ENCODE measurements around the gene TOPBP1.

Gene TOPBP1

DNA sequence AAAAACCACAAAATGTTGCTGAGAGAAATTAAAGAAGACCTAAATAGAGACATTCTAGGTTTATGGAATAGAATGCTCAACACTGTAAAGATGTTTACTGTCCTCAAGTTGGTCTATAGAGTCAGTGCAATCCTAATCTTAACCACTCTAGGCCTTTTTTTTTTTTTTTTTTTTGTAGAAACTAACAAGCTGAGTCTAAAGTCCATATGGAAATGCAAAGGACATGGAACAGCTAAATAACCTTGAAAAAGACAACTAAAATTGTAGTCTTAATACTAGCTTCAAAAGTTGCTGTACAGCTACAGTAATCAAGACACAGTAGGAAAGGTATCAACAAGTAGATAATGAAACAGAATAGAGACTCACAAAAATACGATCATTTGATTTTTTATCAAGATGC is 55.4 kb downstream of the TOPBP1 start:
- no peak for DNase-seq

DNA sequence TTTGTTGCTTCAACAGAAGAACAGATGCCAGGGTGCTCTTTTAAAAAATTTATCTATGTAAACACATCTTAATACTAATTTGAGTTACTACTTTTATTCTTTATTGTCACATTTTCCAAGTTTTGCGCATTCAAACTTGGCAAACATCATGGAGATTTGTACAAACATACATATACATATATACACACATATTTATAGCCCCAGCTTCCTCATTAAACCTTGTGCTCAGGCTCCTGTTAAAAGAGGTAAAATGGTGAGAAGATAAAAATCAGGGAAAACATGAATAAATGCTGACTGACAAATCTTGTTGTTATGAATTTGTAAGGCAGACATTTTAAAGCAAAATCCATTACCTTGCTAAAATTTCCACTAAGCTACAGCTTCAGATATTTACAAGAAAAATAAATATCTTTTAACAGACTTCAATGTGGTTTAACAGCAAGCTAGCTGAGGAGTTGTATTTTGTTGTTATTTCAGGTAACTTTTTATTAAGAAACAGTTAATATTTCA is 61.1 kb downstream of the TOPBP1 start:
- DNase-seq = no peak

DNA sequence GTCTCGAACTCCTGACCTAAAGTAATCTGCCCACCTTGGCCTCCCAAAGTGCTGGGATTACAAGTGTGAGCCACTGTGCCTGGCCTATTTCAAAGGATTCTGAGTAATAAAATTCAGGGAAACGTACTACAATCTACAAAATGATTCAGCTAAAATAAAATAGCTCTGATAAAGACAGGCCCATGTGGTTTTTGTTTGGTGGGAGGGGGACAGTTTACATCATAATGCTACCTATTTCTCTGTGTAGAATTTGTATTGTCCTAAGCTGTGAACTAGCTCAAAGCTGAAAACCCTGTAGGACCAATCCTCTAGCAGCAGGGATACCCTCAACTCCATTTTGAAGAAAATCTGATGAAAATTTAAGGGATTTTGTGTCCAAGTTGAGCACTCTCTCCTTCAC is 62.5 kb downstream of the TOPBP1 start:
- DNase-seq = no peak

DNA sequence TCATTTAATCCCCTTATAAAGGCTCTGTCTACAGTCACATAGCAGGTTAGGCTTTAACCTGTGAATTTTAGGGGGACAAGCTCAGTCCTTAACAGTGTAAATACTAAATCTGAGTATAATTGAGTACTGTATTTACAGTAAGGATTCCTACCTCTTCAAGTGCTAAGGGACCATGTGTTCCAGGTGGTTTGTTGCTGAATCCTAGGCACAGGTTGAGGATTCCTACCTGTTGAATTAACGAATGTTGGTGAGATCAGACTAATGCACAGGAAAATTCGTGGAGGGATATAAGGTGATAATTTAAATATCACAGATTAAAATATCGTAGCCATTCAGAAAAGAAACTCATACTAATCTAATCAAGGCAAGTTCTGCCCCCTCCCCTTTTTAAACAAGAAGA is 63.3 kb downstream of the TOPBP1 start:
- DNase-seq = no peak

DNA sequence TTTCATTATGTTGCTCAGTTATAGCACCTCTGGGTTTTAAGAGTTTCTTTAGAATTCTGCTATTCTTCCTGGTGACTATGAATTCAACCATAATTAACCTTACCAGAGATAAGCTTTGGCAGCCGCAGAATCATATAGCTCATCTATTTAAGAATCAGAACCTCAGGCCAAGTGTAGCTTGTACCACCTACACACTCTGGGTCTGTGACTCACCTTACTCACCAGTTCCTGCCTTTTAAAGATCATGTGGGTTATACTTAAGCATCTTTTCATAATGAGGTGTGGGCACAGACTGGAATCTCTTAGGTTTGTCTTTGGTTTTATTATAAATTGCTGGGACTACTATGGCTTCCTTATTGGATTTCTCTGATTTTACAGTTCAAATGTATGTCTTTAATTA is 66.4 kb downstream of the TOPBP1 start:
- DNase-seq = peak; percentile 37

DNA sequence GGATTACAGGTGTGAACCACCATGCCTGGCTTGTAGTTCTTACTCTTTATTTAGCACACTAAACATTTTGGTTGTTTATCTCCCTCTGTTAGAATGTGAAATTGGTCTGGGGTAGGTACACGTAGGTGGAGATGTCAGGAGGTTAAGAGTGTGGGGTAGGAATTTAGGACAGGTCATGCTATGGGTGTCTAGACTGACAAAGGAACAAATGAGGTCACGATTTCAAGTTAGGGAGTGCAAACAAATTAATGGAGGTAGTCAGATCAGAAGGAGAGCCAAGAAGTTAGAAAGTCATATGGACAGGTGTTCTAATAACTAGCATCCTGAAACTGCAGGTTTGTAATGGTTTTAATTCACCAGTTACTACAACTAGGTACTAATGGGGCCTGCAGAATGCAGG is 68.5 kb downstream of the TOPBP1 start:
- DNase-seq = no peak

DNA sequence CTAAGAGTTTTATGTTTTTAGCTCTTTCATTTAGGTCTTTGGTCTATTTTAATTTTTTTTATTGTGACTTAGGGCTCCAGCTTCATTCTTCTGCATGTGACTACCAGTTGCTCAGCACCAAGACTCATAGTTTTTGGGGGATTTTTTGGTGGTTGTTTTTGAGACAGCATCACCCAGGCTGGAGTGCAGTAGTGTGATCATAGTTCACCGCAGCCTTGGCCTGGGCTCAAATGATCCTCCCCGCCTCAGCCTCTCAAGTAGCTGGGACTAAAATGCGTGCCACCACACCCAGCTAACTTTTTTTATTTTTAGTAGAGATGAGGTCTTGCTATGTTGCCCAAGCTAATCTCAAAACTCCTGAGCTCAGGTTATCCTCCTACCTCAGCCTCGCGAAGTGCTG is 68.9 kb downstream of the TOPBP1 start:
- DNase-seq = no peak

DNA sequence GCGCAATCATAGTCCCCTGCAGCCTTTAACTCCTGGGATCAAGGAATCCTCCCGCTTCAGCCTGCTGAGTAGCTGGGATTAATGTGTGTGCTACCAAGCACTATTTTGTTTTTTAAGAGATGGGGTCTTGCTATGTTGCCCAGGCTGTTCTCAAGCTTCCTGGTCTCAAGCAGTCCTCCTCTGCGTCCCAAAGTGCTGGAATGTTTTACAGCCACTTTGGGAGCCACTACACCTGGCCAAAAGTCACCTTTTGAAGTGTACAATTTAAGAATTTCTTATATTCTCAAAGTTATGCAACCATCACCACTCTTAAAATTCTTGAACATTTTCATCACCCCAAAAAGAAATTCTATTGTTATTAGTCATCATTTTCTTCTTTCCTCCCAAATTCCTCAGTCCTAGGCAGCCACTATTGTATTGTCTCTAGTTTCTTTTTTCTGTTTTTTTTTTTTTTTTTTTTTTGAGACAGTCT is 70.4 kb downstream of the TOPBP1 start:
- DNase-seq = no peak

DNA sequence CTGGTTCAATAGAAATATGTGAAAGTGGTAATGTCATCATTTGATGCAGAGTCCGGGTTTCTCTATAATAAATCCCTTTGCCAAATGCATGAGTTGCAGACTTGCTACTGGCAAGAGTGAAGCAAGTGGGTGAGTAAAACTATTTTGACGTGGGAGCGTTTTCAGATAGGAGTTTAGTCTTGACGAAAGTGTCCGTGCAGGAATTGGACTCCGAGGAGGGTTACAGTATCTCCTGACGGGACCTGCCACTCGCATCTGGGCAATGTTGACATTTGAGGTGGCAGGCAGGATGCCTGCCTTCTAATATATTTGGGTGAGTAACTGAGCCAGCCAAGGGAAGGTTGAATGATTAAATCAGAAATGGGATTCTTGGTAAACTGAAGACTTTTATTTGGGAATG is 72.2 kb downstream of the TOPBP1 start:
- DNase-seq = no peak

DNA sequence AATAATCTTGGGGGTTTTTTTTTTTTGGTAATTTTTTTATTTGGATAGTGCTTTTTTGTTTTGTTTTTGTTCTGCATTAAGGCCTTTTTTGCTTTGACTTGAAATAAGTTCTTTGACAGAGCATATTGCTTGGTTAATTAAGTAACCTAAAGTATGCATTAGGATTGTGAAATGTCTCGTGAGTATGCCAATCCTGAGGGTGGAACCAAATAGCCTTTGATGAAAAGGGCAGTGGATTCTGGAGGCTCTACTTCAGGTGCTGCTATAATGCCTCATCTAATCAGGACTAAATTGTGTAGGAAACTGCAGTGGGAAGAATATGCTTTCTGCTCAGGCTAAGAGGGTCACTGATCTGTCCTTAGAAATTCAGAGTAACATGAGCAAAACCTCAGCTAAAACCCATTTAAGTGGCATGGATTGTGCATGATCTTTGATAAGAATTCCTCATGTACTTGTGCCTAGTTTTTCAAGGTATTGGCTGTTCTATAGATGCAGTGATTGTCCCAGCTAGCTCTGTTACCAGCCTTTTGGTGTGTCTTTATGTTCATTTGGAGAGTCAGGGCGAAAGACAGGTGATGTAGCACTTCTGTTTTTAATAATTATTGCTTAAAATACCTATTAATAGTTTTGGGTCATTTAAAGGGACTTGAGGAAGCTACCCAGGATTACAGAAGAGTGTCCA is 72.8 kb downstream of the TOPBP1 start:
- DNase-seq = no peak

DNA sequence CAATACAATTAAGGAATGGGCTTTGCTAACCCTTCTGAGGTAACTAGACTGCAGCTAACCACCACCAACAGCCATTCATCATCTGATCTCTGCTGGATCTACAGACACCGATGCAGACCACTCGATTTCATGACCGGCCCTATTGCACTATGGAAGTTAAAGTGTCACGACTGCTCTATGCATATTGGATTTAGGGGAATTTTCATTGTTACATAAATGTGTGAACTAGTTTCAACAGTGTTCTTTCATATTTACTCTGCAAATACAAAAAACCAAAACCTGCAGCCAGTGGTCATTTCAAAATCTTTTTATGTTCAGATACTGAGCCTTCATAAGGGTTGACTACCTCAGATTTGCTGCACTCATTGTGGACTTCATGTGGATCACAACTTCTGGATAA is 73.7 kb downstream of the TOPBP1 start:
- no peak for DNase-seq

DNA sequence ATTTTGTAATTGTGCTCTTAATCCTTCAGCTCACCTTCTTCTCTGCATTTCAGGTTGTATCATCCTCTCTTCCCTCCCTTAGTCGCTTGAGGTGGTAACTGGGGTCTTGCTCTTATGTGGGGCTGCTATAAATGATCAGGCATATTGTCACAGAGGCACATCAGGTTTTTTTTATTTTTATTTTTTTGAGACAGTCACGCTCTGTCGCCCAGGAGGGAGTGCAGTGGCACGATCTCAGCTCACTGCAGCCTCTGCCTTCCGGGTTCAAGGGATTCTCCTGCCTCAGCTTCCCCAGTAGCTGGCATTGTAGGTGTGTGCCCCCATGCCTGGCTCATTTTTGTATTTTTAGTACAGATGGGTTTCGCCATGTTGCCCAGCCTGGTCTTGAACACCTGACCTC is 78.3 kb downstream of the TOPBP1 start:
- no peak for DNase-seq

DNA sequence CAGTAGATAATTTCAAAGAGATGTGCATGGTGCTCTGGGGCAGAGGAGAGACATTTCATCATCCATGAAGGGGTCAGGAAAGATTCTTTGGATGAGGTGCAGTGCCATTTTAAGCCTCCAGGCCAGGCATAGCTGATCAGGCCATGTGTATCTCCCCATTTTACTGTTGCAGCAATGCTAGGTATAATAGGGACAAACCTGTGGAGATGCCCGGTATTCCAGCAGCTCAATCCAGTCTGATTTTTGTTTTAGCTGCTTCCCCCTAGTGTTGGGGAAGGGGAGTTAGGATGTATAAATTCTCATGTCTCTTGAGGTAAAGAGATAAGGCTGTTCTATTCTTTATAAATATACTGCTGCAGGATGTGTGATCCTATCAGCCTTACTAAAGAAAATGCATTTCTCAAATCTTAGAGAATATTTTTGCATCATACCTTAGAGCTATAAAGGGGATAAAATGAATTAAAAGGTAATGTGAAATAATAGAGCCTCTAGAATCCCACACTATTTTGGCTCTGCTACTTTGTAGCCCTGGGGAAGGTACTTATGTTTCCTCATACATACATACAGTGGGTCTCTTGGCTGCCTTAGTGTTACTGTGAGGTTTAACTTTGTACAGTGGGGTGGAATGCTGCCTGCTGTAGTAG is 83.1 kb downstream of the TOPBP1 start:
- DNase-seq = no peak

DNA sequence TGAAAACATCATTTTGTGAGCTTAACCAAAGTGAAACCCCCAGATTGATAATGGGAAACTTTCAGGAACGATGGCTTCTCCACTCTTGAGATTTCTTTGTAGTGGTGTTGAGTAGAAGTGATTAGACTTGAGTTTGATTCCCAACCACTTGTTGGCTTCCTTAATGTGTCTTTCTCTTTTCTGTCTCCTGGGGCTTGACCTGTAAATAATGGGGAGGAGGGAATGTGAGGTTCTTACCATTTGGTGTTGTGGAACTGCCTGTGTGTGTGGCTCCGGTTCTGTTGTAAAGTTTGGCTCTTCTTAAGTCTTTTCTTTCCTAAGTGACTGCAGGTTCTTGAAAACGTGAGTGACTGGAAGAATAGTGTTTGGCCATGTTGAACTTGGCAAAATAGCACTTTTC is 85.6 kb downstream of the TOPBP1 start:
- no peak for DNase-seq

DNA sequence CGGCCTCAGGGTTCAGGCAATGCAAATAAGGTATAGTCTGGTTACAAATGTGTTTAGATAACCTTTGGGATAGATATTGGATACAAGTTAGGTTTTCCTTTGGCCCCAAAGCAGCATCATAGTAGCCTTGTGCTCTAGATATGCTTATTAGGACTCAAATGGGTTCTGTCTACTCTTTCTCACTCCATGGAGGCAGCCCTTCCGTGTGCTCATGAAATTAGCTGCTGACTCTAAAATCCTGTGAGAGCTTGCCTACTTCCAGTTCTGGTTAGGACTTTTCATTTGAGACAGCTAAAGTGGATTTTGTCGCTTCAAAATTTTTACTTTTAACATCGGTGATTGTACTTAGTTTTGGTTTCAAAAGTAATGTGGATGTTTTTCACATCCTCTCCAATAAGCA is 86.7 kb downstream of the TOPBP1 start:
- DNase-seq = no peak

DNA sequence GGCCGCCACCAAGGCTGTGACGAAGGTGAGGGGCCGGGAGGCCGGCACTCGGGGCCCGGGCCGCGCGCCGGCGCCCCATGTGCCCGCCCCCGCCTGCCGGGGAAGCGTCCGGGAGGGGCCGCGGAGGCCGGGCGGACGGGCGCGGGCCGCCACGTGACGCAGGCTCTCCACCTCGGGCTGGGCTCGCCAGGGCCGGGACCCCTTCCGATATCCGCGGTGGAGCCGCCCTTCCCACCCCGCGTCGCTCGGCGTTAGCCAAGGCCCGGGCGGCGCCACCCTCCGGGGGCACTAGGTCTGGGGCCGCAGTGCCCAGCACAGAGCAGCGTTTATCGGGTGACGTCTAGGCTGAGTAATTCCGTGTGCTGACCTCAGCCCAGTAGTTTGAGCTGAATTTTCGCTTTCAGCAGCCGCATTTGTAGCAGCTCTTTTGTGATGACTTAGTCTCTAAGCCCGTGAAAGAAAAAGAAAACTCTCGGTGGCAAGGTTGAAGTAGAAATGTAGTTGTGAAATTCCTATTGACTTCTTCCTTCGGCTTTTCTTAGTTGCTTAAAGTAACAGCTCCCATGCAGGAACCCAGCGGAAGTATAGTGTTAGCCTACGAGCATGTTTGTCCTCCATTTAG is 87.4 kb downstream of the TOPBP1 start:
- DNase-seq = peak; percentile 71

DNA sequence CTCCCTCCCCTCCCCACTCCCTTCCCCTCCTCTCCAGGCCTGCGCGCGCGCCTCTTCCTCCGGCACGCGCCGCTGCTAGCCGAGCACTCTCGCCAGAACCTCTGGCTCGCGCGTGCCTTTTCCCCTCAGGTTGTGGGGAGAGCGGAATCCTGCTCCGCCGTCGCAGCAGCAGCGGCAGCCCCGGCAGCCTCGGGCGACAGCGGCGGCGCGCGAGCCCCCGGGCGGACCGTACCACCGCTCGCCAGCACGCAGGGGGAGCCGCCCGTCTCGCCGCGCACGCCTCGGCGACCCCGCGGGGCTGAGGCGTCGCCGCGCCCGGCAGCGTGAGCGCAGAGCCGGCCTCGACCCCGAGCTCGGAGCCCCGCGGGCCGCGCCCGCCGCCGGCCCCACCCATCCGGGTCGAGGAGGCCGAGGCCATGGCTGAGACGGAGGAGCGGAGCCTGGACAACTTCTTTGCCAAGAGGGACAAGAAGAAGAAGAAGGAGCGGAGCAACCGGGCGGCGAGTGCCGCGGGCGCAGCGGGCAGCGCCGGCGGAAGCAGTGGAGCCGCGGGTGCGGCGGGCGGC is 88.0 kb downstream of the TOPBP1 start, which contains the start of gene CDV3:
Gene CDV3, plus strand, starts transcription at position 58 of the 566 bp plus-strand sequence. Its CDS starts 359 bp downstream, at position 417.
- DNase-seq = no peak

DNA sequence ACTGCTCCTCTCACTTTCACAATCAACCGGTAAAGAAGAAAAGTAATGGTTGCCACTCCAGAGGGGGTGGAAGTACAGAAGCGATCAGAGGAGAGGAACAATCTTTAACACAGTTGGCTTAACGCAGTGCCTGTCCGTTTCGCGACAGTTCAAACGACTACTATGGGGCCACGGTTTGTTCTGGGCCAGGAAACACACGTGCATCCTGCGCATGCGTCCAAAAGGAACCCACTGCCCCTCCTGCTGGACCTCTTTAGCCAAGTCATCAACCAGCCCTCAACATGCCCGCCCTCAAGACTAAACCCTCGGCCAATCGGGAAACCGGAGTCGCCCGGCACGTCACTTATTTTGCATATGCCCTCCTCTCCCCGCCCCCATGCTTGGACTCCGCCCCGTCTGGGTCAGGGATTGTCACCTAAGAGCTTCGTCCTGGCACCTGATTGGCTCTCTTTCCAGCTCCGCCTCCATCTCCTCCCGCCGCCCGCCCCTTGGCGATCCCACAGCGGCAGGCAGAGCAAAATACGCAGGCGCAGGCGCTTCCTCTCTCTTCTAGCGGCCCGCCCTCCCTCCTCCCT is 88.6 kb downstream of the TOPBP1 start:
- peak; percentile 100 for DNase-seq

DNA sequence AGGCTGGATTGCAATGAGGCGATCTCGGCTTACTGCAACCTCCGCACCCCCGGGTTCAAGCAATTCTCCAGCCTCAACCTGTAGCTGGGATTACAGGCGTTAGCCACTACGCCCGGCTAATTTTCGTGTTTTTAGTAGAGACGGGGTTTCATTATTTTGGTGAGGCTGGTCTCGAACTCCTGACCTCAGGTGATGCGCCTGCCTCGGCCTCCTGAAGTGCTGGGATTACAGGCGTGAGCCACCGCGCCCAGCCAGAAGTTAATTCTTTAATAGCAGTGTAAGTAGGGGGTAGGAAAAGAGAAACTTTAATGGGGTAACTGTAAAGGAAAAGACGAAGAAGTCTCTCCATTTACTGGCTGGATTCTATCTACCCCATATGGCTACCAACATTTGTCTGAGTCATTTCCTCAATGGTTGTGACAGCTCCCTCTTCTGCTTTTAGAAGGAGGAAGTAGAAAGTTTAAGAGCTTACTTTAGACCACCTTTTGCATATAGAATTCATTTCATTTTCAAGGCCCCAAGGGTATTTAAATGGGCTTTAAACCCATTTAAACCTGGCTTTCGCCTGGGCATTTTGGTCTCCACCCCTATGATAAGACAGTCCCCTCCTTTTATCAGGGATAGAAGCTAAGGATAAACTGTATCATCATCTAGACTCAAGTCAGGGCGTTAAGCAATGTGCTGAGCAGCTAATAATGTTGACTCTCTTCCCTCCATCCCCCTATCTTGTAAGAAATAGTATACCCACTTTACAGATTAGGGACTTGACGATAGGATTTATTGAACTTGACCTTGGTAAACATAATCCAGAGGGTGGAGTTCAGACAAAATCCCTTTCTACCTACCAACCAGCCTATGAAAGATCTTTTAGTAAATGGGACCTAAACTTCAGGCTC is 89.3 kb downstream of the TOPBP1 start:
- no peak for DNase-seq

DNA sequence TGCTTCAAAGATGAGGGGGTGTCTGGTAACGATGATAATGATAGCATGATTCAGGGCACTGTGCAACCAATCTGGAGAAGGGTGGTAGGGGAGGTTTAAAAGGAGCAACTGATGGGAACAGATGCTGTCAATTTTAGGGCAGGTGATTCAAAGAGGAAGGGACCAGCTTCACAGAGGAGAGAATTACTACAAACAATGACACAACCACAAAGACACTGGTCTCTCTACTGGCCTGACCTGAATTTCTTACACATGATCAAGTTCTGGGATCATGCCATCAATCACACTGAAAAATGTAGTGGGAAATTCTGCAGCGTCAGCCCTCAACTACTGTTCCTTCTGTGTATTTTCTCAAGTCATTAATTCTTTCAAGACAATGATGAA is 90.8 kb downstream of the TOPBP1 start:
- DNase-seq = no peak

DNA sequence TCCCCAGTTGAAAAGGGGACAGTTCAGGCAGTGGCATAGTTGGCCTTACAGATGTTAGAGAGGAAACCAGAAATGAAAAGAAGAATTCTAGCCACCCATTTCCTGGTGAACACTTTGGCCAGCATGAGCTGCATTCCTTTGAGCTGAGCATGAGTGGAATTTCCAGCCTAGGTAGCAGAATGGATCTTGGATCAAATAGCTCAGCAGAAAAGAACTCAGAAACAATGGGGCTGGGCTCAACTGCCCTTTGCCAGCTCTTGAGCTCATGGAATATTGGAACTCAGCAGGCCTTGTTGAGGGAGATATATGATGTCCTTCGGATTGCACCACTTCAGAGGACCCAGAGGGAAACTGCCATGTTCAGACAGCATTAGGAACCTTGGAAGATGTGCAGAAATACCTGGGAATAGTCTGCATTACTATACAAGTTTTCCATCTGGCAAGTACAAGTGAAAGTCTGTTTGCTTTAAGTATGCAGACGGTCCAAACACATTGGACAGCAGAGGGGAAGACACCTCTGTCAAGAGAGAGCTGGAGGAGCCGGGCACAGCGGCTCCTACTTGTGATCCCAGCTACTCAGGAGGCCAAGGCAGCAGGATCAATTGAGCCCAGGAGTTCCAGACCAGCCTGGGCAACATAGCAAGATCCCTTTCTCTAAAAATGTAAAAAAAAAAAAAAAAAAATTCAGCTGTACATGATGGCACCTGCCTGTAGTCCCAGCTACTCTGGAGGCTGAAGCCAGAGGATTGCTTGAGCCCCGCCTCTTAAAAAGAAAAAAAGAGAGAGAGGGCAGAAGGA is 91.4 kb downstream of the TOPBP1 start:
- DNase-seq = no peak
